HCT116 (cell line): ENCODE measurements around the gene LRRC4C. TPM values are rescaled to one million over a fixed set of nuclear protein-coding genes. Genes with fewer than 3 reads are reported as not detected.

Experiments used
- ATAC-seq: fragments of 200-7000 bp; cut with Tn5 transposase; 2 replicates; pipeline ENCODE4 v1.9.1; 2020; ENCODE audit warnings: mild to moderate bottlenecking, moderate library complexity
- BruUV-seq: library from RNA; stranded (reverse); fragments of 400-500 nt; replicated peaks from 2 replicates; lab custom pipeline; 2021; lab: Mats Ljungman, UMichigan
- CTCF ChIA-PET: fragments of 300-600 bp; sonication (Branson Sonifier 250); formaldehyde crosslinking; loops from one replicate; lab custom pipeline; 2021; ENCODE audit warnings: antibody characterized with exemption; lab: Charles Lee
- POLR2A ChIA-PET: fragments of 300-600, 350-600 bp; sonication (Branson Sonifier 250); formaldehyde crosslinking; loops from one replicate; lab custom pipeline; 2021; ENCODE audit warnings: antibody characterized with exemption; lab: Charles Lee
- RAD21 ChIA-PET, 2 experiments: fragments of 300-600 bp; sonication (Branson Sonifier 250); formaldehyde crosslinking; loops; one replicate each; lab custom pipeline; 2023; ENCODE audit warnings: low total read pairs in 2 of 2; ENCODE audit not compliant: uncharacterized antibody in 2 of 2, unreplicated experiment in 2 of 2, low non-redundant PET in 1 of 2; lab: Charles Lee
- DNase-seq: peaks from one replicate; pipeline ENCODE4 v3.0.0-alpha.2; 2010; ENCODE audit warnings: low read depth, low spot score
- H2AFZ ChIP-seq: fragments of 200-600 bp; shearing (Covaris generic), sonication (generic); 2 replicates; pipeline ENCODE4 v1.6.1; 2017; ENCODE audit warnings: low read depth, mixed run types, mixed read lengths, antibody characterized with exemption, low read length; ENCODE audit not compliant: poor library complexity, severe bottlenecking
- H3K27ac ChIP-seq: 2 replicates; pipeline ENCODE4 v1.5.1; 2012; ENCODE audit warnings: low read depth, low read length
- H3K27me3 ChIP-seq: fragments of 200-600 bp; sonication (generic); 2 replicates; pipeline ENCODE4 v1.6.1; 2016; ENCODE audit warnings: mixed run types, low read length, mixed read lengths; ENCODE audit not compliant: insufficient read depth
- H3K36me3 ChIP-seq, 2 experiments: fragments of 200-500 bp in 1 of 2; fragments of 200-600 bp in 1 of 2; sonication (Bioruptor generic) in 1 of 2; sonication (generic) in 1 of 2; 2 replicates each; pipeline versions ENCODE4 v1.5.1 to v1.6.1; 2014 to 2016; ENCODE audit warnings: low read length in 2 of 2, inconsistent platforms in 1 of 2, mixed read lengths in 1 of 2, mixed run types in 1 of 2; ENCODE audit not compliant: insufficient read depth in 2 of 2, control insufficient read depth in 1 of 2
- H3K4me1 ChIP-seq, 2 experiments: fragments of 200-600 bp in 1 of 2; sonication (generic) in 1 of 2; 2 replicates each; pipeline versions ENCODE4 v1.5.1 to v1.6.1; 2012 to 2017; ENCODE audit warnings: low read length in 2 of 2, inconsistent platforms in 1 of 2, mild to moderate bottlenecking in 1 of 2, mixed read lengths in 1 of 2, mixed run types in 1 of 2, moderate library complexity in 1 of 2; ENCODE audit not compliant: insufficient read depth in 2 of 2, control insufficient read depth in 1 of 2
- H3K4me2 ChIP-seq: fragments of 200-600 bp; sonication (generic); 2 replicates; pipeline ENCODE4 v1.6.1; 2017; ENCODE audit warnings: mixed run types, low read length, mixed read lengths
- H3K4me3 ChIP-seq, 2 experiments: fragments of 200-600 bp in 1 of 2; sonication (generic) in 1 of 2; replicated peaks in 1 of 2; 2 replicates each; pipeline ENCODE4 v1.5.1; 2011 to 2016; ENCODE audit warnings: low read length in 2 of 2, control low read depth in 1 of 2, low read depth in 1 of 2, mild to moderate bottlenecking in 1 of 2, mixed read lengths in 1 of 2, mixed run types in 1 of 2
- H3K79me2 ChIP-seq: fragments of 200-600 bp; sonication (generic); 2 replicates; pipeline ENCODE4 v1.6.1; 2017; ENCODE audit warnings: mild to moderate bottlenecking, mixed run types, low read length, moderate library complexity, mixed read lengths; ENCODE audit not compliant: insufficient read depth
- H3K9ac ChIP-seq: fragments of 200-600 bp; sonication (generic); 2 replicates; pipeline ENCODE4 v1.6.1; 2016; ENCODE audit warnings: low read length, mixed read lengths
- H3K9me2 ChIP-seq: fragments of 200-600 bp; sonication (generic), shearing (Covaris generic); 2 replicates; pipeline ENCODE4 v1.6.1; 2017; ENCODE audit warnings: mixed run types, mild to moderate bottlenecking, moderate library complexity; ENCODE audit not compliant: insufficient read depth
- H3K9me3 ChIP-seq, 2 experiments: fragments of 200-500 bp in 1 of 2; fragments of 200-600 bp in 1 of 2; sonication (Bioruptor generic) in 1 of 2; sonication (generic) in 1 of 2; 2 replicates each; pipeline ENCODE4 v1.6.1; 2014 to 2017; ENCODE audit warnings: low read length in 2 of 2, mixed read lengths in 2 of 2, inconsistent platforms in 1 of 2, low read depth in 1 of 2, mild to moderate bottlenecking in 1 of 2, mixed run types in 1 of 2, moderate library complexity in 1 of 2; ENCODE audit not compliant: control insufficient read depth in 1 of 2, insufficient read depth in 1 of 2
- H4K20me1 ChIP-seq: fragments of 200-600 bp; sonication (generic), shearing (Covaris generic); 2 replicates; pipeline ENCODE4 v1.6.1; 2017; ENCODE audit warnings: mixed run types, mild to moderate bottlenecking, moderate library complexity; ENCODE audit not compliant: insufficient read depth
- ATF3 ChIP-seq: IDR thresholded peaks from 2 replicates; pipeline ENCODE4 v1.6.1; 2012
- CEBPB ChIP-seq: IDR thresholded peaks from 2 replicates; pipeline ENCODE4 v1.6.1; 2012; ENCODE audit warnings: low read depth
- CTCF ChIP-seq, 3 experiments: fragments of 200-600 bp in 1 of 3; sonication (generic) in 1 of 3; IDR thresholded peaks in 2 of 3; conservative IDR thresholded peaks in 1 of 3; 2 replicates each; pipeline ENCODE4 v1.5.1; 2012 to 2017; ENCODE audit warnings: low read depth in 2 of 3, low read length in 2 of 3, antibody characterized with exemption in 1 of 3, borderline replicate concordance in 1 of 3, control low read depth in 1 of 3, mild to moderate bottlenecking in 1 of 3, mixed read lengths in 1 of 3, mixed run types in 1 of 3, moderate library complexity in 1 of 3; ENCODE audit not compliant: insufficient read depth in 1 of 3
- ELF1 ChIP-seq: IDR thresholded peaks from 2 replicates; pipeline ENCODE4 v1.6.1; 2012; ENCODE audit warnings: low read depth, borderline replicate concordance
- EZH2phosphoT487 ChIP-seq: fragments of 200-600 bp; IDR thresholded peaks from 2 replicates; pipeline ENCODE4 v1.6.1; 2018; ENCODE audit warnings: antibody characterized with exemption, borderline replicate concordance
- FOSL1 ChIP-seq: IDR thresholded peaks from 2 replicates; pipeline ENCODE4 v1.6.1; 2012; ENCODE audit warnings: low read depth
- JUND ChIP-seq: IDR thresholded peaks from 2 replicates; pipeline ENCODE4 v1.6.1; 2012
- MAX ChIP-seq: IDR thresholded peaks from 2 replicates; pipeline ENCODE4 v1.6.1; 2012
- POLR2AphosphoS5 ChIP-seq: IDR thresholded peaks from 2 replicates; pipeline ENCODE4 v1.6.1; 2011; ENCODE audit warnings: mild to moderate bottlenecking, low read depth, low read length, moderate library complexity
- RAD21 ChIP-seq: IDR thresholded peaks from 2 replicates; pipeline ENCODE4 v1.6.1; 2012; ENCODE audit warnings: low read depth, mild to moderate bottlenecking
- SIN3A ChIP-seq: IDR thresholded peaks from 2 replicates; pipeline ENCODE4 v1.6.1; 2012; ENCODE audit warnings: low read depth
- SP1 ChIP-seq: IDR thresholded peaks from 2 replicates; pipeline ENCODE4 v1.6.1; 2012; ENCODE audit warnings: low read depth
- TCF7L2 ChIP-seq: IDR thresholded peaks from 2 replicates; pipeline ENCODE4 v1.7.0; 2011; ENCODE audit warnings: borderline replicate concordance, inconsistent platforms; ENCODE audit not compliant: insufficient read depth, insufficient read length; ENCODE audit errors: extremely low read depth
- ZBTB33 ChIP-seq: IDR thresholded peaks from 2 replicates; pipeline ENCODE4 v1.6.1; 2011; ENCODE audit warnings: mild to moderate bottlenecking, low read length, moderate library complexity; ENCODE audit not compliant: insufficient replicate concordance; ENCODE audit errors: extremely low read depth
- ZNF274 ChIP-seq: fragments of 200-500 bp; sonication (Bioruptor generic); IDR thresholded peaks from 2 replicates; pipeline ENCODE4 v1.6.1; 2014; ENCODE audit warnings: mild to moderate bottlenecking, low read depth, low read length, inconsistent platforms
- intact Hi-C: fragments of 100-400 bp; cut with micrococcal nuclease; formaldehyde crosslinking; loops from 2 replicates; pipeline ENCODE4 v1.10.0; 2022
- total RNA-seq: library from RNA; stranded (reverse); gene quantifications from one replicate; pipeline ENCODE4 v1.2.1, GENCODE V29; 2021; ENCODE audit not compliant: unreplicated experiment

Gene LRRC4C
- total RNA-seq, 1 experiment from 2014 or later, result not detected

- H2AFZ ChIP-seq, result no peak overlapping the region
- H3K79me2 ChIP-seq, result no peaks in the 10 kb centered on the region
- no peaks in the 10 kb centered on the region for H3K9me2 ChIP-seq
- no peak overlapping the region for H3K27ac ChIP-seq
- H3K27me3 ChIP-seq, result no peaks in the 10 kb centered on the region
- ChIA-PET RAD21 (no interaction called here), CTCF (no interaction called here), POLR2A (no interaction called here)
- intact Hi-C loops, result no loop called here
- ATAC-seq (no peak), DNase-seq (no peak)
- no peak overlapping the region for H3K4me2 ChIP-seq
- no peaks in the 10 kb centered on the region for H3K4me1 ChIP-seq
- no peaks in the 10 kb centered on the region for H3K36me3 ChIP-seq
- peaks cover 3 to 13% of the 10 kb centered on the region in 2 experiments; a peak in 2 of 4 replicates for H3K9me3 ChIP-seq
- no peaks in the 10 kb centered on the region for H4K20me1 ChIP-seq
- TF ChIP-seq ELF1 (no peak), EZH2phosphoT487 (no peak), JUND (no peak), SP1 (no peak), FOSL1 (no peak), CEBPB (no peak), ZNF274 (no peak), ATF3 (no peak), RAD21 (no peak), ZBTB33 (no peak), MAX (no peak), POLR2AphosphoS5 (no peak), CTCF (IDR thresholded peaks at IDR 0.05 in 2 of 3, conservative IDR thresholded peaks at IDR 0.05 in 1 of 3; ENCODE audit: borderline replicate concordance in 1 of 3, insufficient read depth in 1 of 3, low read depth in 2 of 3, low read length in 2 of 3) (no peak), TCF7L2 (no peak), SIN3A (no peak)
- BruUV-seq, result no TSS peak
- H3K9ac ChIP-seq, result no peak overlapping the region
- no peak overlapping the region for H3K4me3 ChIP-seq
These were observed 142.7 kb downstream of the LRRC4C start for GRCh38 chr11:41316751-41317150.
